Lower leg skin (tissue), 4 donors: ENCODE data around the gene PALLD. TPM values are rescaled to one million over a fixed set of nuclear protein-coding genes. Genes with fewer than 3 reads are reported as not detected.
A peak's percentile ranks its signal among the peaks of the same experiment; 100 is the strongest.

Source experiments
- DNase-seq, 2 donors: peaks; one replicate each; pipeline ENCODE4 v3.0.0-alpha.2; 2019; ENCODE audit warnings: low spot score in 2 of 2
- H3K4me3 ChIP-seq: fragments of 200-600 bp; sonication (generic); 2 replicates; pipeline ENCODE4 v1.5.1; 2017; ENCODE audit warnings: mild to moderate bottlenecking, low read depth; ENCODE audit not compliant: poor library complexity, severe bottlenecking
- POLR2A ChIP-seq, 2 donors: fragments of 450-650 bp; IDR thresholded peaks; one replicate each; pipeline ENCODE4 v1.6.1; 2016 to 2017; ENCODE audit warnings: antibody characterized with exemption in 2 of 2, mild to moderate bottlenecking in 1 of 2, moderate library complexity in 1 of 2
- WGBS, 2 donors: methylation state at CpG; one replicate each; pipeline ENCODE4 v1.1.5; 2018; 5-methylcytosine and 5-hydroxymethylcytosine counted together
- intact Hi-C: fragments of 100-400 bp; cut with DNase I; formaldehyde crosslinking; loops from one replicate; pipeline ENCODE4 v1.15.0; 2023; ENCODE audit warnings: low total_unique reads
- total RNA-seq, 4 donors: library from RNA; depleted of rRNA; stranded (reverse); fragments of >200 nt; gene quantifications; one replicate each; pipeline ENCODE4 v1.1.0, GENCODE V29; 2016
- TF ChIP-seq, protein P1 (sequence below), 3 donors: fragments of 450-650 bp; IDR thresholded peaks; one replicate each; pipeline ENCODE4 v1.5.1; 2016; ENCODE audit warnings: antibody characterized with exemption in 3 of 3, mild to moderate bottlenecking in 3 of 3, moderate library complexity in 2 of 3

The PALLD gene
- total RNA-seq, 4 donors from 2014 or later = 46.1 to 103 (median 77.6) TPM

- 84 to 87% methylated on average over 2 of the region's 2 CpGs for WGBS, 2 donors
- intact Hi-C loops = loop anchor here (10.0 kb wide), 1 partner anchor 210 kb away; no protein-coding TSS in a partner anchor
Observed at GRCh38 chr4:168705121-168705520, 208.3 kb downstream of the PALLD start.

GRCh38 chr4:168707205-168707604, 210.4 kb downstream of the PALLD start:
- WGBS, 2 donors = 85 to 90% methylated on average over 4 of the region's 4 CpGs
- intact Hi-C loops = loop anchor here (10.0 kb wide), 1 partner anchor 208 kb away; no protein-coding TSS in a partner anchor
- TF ChIP-seq, protein P1, sequence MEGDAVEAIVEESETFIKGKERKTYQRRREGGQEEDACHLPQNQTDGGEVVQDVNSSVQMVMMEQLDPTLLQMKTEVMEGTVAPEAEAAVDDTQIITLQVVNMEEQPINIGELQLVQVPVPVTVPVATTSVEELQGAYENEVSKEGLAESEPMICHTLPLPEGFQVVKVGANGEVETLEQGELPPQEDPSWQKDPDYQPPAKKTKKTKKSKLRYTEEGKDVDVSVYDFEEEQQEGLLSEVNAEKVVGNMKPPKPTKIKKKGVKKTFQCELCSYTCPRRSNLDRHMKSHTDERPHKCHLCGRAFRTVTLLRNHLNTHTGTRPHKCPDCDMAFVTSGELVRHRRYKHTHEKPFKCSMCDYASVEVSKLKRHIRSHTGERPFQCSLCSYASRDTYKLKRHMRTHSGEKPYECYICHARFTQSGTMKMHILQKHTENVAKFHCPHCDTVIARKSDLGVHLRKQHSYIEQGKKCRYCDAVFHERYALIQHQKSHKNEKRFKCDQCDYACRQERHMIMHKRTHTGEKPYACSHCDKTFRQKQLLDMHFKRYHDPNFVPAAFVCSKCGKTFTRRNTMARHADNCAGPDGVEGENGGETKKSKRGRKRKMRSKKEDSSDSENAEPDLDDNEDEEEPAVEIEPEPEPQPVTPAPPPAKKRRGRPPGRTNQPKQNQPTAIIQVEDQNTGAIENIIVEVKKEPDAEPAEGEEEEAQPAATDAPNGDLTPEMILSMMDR (IDR thresholded peaks at IDR 0.05) = no peak
- no peak for TF ChIP-seq POLR2A (IDR thresholded peaks at IDR 0.05)
- no peak overlapping the region for H3K4me3 ChIP-seq
- no peak for DNase-seq

More at GRCh38 chr4:168705121-168705520, 208.3 kb downstream of the PALLD start:
- TF ChIP-seq, protein P1 (IDR thresholded peaks at IDR 0.05) = no peak
- no peak for TF ChIP-seq POLR2A (IDR thresholded peaks at IDR 0.05)
- H3K4me3 ChIP-seq = no peak overlapping the region
- DNase-seq = no peak

DNA sequence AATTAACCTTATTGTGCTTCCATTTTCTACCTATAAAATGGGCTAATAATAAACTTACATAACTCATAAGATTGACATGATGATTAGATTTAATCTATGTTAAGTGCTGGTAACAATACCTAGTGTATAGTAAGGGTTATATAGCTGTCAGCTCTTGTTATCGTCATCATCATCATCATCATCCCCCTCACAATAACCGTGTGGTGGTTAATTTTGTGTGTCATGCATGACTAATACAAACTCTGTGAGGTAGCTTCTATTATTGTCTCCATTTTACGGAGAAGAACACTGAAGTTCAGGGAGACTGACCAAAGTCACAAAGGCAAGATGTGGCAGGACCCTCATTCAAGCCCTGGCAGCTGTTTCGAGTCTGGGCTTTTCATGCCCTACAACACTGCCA, 211.3 kb downstream of the PALLD start:
- 85 to 93% methylated on average over 4 of the region's 4 CpGs for WGBS, 2 donors
- DNase-seq = no peak
- intact Hi-C loops = loop anchor here (10.0 kb wide), 1 partner anchor 207 kb away; no protein-coding TSS in a partner anchor
- no peak for TF ChIP-seq POLR2A (IDR thresholded peaks at IDR 0.05)
- TF ChIP-seq, protein P1 (IDR thresholded peaks at IDR 0.05) = no peak
- no peak overlapping the region for H3K4me3 ChIP-seq

DNA sequence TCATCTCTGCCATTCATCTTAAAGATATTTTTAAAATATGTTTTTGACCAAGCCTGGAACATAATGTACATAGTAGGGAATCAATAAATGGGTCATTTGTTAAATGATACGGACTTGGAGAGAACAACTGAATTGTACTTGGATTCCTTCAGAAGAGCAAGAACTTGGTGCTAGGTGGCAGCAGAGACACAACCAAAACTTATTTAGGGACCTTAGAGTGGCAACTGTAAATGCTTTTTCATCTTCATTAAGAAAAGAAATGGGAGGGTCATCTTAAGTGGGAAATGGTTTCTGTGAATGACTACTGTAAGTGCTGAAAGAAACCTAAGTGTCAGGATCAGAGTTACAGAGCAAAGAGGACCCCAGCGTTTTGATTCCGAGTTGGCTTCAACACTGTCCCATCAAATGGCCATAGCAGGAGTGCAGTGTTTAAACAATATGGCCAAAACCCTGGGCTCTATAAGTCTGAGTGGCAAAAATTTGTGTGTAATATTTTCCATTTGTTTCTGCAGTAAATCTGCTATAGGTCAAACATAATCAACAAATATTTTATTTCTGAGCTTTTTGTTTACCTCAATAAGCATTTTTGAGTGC, 213.6 kb downstream of the PALLD start:
- no peak for TF ChIP-seq POLR2A (IDR thresholded peaks at IDR 0.05)
- TF ChIP-seq, protein P1 (IDR thresholded peaks at IDR 0.05) = no peak
- H3K4me3 ChIP-seq = no peak overlapping the region
- intact Hi-C loops = no loop called here
- 55 to 57% methylated on average over 3 of the region's 3 CpGs for WGBS, 2 donors
- DNase-seq = no peak

GRCh38 chr4:168711197-168712140, 214.6 kb downstream of the PALLD start:
- peak in 1 of 2 donors; percentile 31 for DNase-seq
- intact Hi-C loops = no loop called here
- TF ChIP-seq, protein P1 (IDR thresholded peaks at IDR 0.05) = no peak
- no peak for TF ChIP-seq POLR2A (IDR thresholded peaks at IDR 0.05)
- H3K4me3 ChIP-seq = no peak overlapping the region
- 44 to 50% methylated on average over 11 of the region's 11 CpGs for WGBS, 2 donors
